ENCODE data around the gene WDTC1.

GRCh38 chr1:27325286-27325685 is 90.9 kb downstream of the WDTC1 start:
- TF ChIP-seq CTCF (conservative IDR thresholded peaks at IDR 0.05; ENCODE audit: low read depth, low read length) (no peak), EZH2 (IDR thresholded peaks at IDR 0.05; ENCODE audit: low read length, unreplicated experiment) (no peak), EZH2phosphoT487 (IDR thresholded peaks at IDR 0.05; ENCODE audit: borderline replicate concordance, low read length) (no peak)
